IgD-negative memory B cell (primary cell): Measurements from ENCODE around the gene ZCCHC3. TPM values are rescaled to one million over a fixed set of nuclear protein-coding genes. Genes with fewer than 3 reads are reported as not detected.
"Not testable (repeated sequence)": the region's sequence is repeated elsewhere in the genome, so short reads cannot be mapped to it uniquely, and the experiment has no call there.

ENCODE experiments used
- H3K27ac Mint-ChIP-seq, 3 donors: one replicate each; pipeline ENCODE4 v1.8.0; 2020 to 2022; ENCODE audit warnings: mild to moderate bottlenecking in 3 of 3, mixed read lengths in 3 of 3, moderate library complexity in 1 of 3
- H3K27me3 Mint-ChIP-seq: one replicate; pipeline ENCODE4 v1.8.0; 2021; ENCODE audit warnings: mixed read lengths
- H3K36me3 Mint-ChIP-seq: one replicate; pipeline ENCODE4 v1.8.0; 2020; ENCODE audit warnings: mild to moderate bottlenecking, mixed read lengths
- H3K4me1 Mint-ChIP-seq, 3 donors: one replicate each; pipeline ENCODE4 v1.8.0; 2020 to 2022; ENCODE audit warnings: mixed read lengths in 3 of 3, mild to moderate bottlenecking in 1 of 3
- H3K4me3 Mint-ChIP-seq, 4 donors: one replicate each; pipeline ENCODE4 v1.8.0; 2020 to 2022; ENCODE audit warnings: mild to moderate bottlenecking in 4 of 4, mixed read lengths in 4 of 4, moderate library complexity in 3 of 4
- H3K9me3 Mint-ChIP-seq, 3 donors: one replicate each; pipeline ENCODE4 v1.8.0; 2020 to 2021; ENCODE audit warnings: mixed read lengths in 3 of 3, mild to moderate bottlenecking in 1 of 3
- polyA plus RNA-seq: library from polyadenylated mRNA; unstranded; fragments of 300-500 nt; fragmentation: Illumina TruSeq; gene quantifications from one replicate; pipeline ENCODE4 v1.2.3, GENCODE V29; 2021

Gene ZCCHC3
- polyA plus RNA-seq: 16.7 TPM

GRCh38 chr20:297098-297924, at the start of gene ZCCHC3:
TSS of gene ZCCHC3 (plus strand) at chr20:297570. CDS start at chr20:297587, 17 bp downstream.
- H3K36me3 Mint-ChIP-seq: peaks cover 3% of the 10 kb centered on the region
- H3K4me1 Mint-ChIP-seq: peaks cover 22 to 38% (median 29%) of the 10 kb centered on the region in 3 donors
- no peaks in the 10 kb centered on the region for H3K27me3 Mint-ChIP-seq
- H3K4me3 Mint-ChIP-seq: peak within 1 kb of the TSS; percentile 98 to 100 (median 100)
- peak within 1 kb of the TSS; percentile 99 to 100 (median 100) for H3K27ac Mint-ChIP-seq
- no peaks in the 10 kb centered on the region for H3K9me3 Mint-ChIP-seq

GRCh38 chr20:251354-251753, 46.0 kb upstream of the ZCCHC3 start:
- H3K4me1 Mint-ChIP-seq: no peaks in the 10 kb centered on the region
- H3K27ac Mint-ChIP-seq: no peak overlapping the region
- H3K4me3 Mint-ChIP-seq: no peak overlapping the region
- H3K9me3 Mint-ChIP-seq: peaks cover 0 to 6% (median 0%) of the 10 kb centered on the region in 3 donors
- peaks cover 6% of the 10 kb centered on the region for H3K27me3 Mint-ChIP-seq
- H3K36me3 Mint-ChIP-seq: no peaks in the 10 kb centered on the region

GRCh38 chr20:252801-253200, 44.6 kb upstream of the ZCCHC3 start:
- no peaks in the 10 kb centered on the region for H3K4me1 Mint-ChIP-seq
- no peak overlapping the region for H3K27ac Mint-ChIP-seq
- peaks cover 1% of the 10 kb centered on the region for H3K36me3 Mint-ChIP-seq
- H3K9me3 Mint-ChIP-seq: no peaks in the 10 kb centered on the region
- H3K27me3 Mint-ChIP-seq: peaks cover 6% of the 10 kb centered on the region
- H3K4me3 Mint-ChIP-seq: no peak overlapping the region

- not testable (repeated sequence) for H3K27me3 Mint-ChIP-seq, H3K4me3 Mint-ChIP-seq, H3K4me1 Mint-ChIP-seq, H3K9me3 Mint-ChIP-seq, H3K36me3 Mint-ChIP-seq
- peak overlapping the region in 1 of 3 donors; percentile 22 for H3K27ac Mint-ChIP-seq
Measured at GRCh38 chr20:253447-253846, 43.9 kb upstream of the ZCCHC3 start.

GRCh38 chr20:257419-257818, 40.0 kb upstream of the ZCCHC3 start, which contains the start of gene DEFB132:
TSS of gene DEFB132 (plus strand) at chr20:257724. CDS start at chr20:257779, 55 bp downstream.
- Mint-ChIP-seq H3K27ac (no peak within 1 kb of the TSS), H3K4me3 (no peak within 1 kb of the TSS), H3K9me3 (no peaks in the 10 kb centered on the region), H3K36me3 (peaks cover 1% of the 10 kb centered on the region), H3K4me1 (peaks cover 0 to 3% (median 0%) of the 10 kb centered on the region in 3 donors), H3K27me3 (peaks cover 4% of the 10 kb centered on the region)

- peaks cover 0 to 3% (median 0%) of the 10 kb centered on the region in 3 donors for H3K4me1 Mint-ChIP-seq
- H3K36me3 Mint-ChIP-seq: peaks cover 1% of the 10 kb centered on the region
- no peaks in the 10 kb centered on the region for H3K9me3 Mint-ChIP-seq
- H3K4me3 Mint-ChIP-seq: no peak overlapping the region
- H3K27me3 Mint-ChIP-seq: peaks cover 4% of the 10 kb centered on the region
- no peak overlapping the region for H3K27ac Mint-ChIP-seq
Measured at GRCh38 chr20:258269-258858, 39.0 kb upstream of the ZCCHC3 start.

GRCh38 chr20:258963-259362, 38.4 kb upstream of the ZCCHC3 start:
- peaks cover 4% of the 10 kb centered on the region for H3K27me3 Mint-ChIP-seq
- no peak overlapping the region for H3K4me3 Mint-ChIP-seq
- H3K27ac Mint-ChIP-seq: no peak overlapping the region
- no peaks in the 10 kb centered on the region for H3K9me3 Mint-ChIP-seq
- peaks cover 0 to 3% (median 0%) of the 10 kb centered on the region in 3 donors for H3K4me1 Mint-ChIP-seq
- H3K36me3 Mint-ChIP-seq: peaks cover 1% of the 10 kb centered on the region

- H3K4me3 Mint-ChIP-seq: no peak overlapping the region
- no peak overlapping the region for H3K27ac Mint-ChIP-seq
- H3K27me3 Mint-ChIP-seq: no peaks in the 10 kb centered on the region
- H3K36me3 Mint-ChIP-seq: peaks cover 1% of the 10 kb centered on the region
- H3K4me1 Mint-ChIP-seq: peaks cover 0 to 3% (median 0%) of the 10 kb centered on the region in 3 donors
- H3K9me3 Mint-ChIP-seq: no peaks in the 10 kb centered on the region
Measured at GRCh38 chr20:259981-260380, 37.4 kb upstream of the ZCCHC3 start.

- H3K36me3 Mint-ChIP-seq: no peaks in the 10 kb centered on the region
- H3K9me3 Mint-ChIP-seq: no peaks in the 10 kb centered on the region
- peaks cover 3 to 10% (median 8%) of the 10 kb centered on the region in 3 donors for H3K4me1 Mint-ChIP-seq
- no peak overlapping the region for H3K27ac Mint-ChIP-seq
- H3K4me3 Mint-ChIP-seq: no peak overlapping the region
- no peaks in the 10 kb centered on the region for H3K27me3 Mint-ChIP-seq
Measured at GRCh38 chr20:263701-264100, 33.7 kb upstream of the ZCCHC3 start.

- H3K9me3 Mint-ChIP-seq: no peaks in the 10 kb centered on the region
- H3K27me3 Mint-ChIP-seq: no peaks in the 10 kb centered on the region
- peaks cover 3 to 8% (median 7%) of the 10 kb centered on the region in 3 donors for H3K4me1 Mint-ChIP-seq
- peak overlapping the region in 2 of 3 donors; percentile 39 to 90 for H3K27ac Mint-ChIP-seq
- no peaks in the 10 kb centered on the region for H3K36me3 Mint-ChIP-seq
- H3K4me3 Mint-ChIP-seq: peak overlapping the region; percentile 57 to 92 (median 86)
Measured at GRCh38 chr20:266596-267562, 30.5 kb upstream of the ZCCHC3 start.

- Mint-ChIP-seq H3K36me3 (peaks cover 2% of the 10 kb centered on the region), H3K27me3 (no peaks in the 10 kb centered on the region), H3K9me3 (no peaks in the 10 kb centered on the region), H3K4me3 (no peak overlapping the region), H3K4me1 (peaks cover 3 to 8% (median 7%) of the 10 kb centered on the region in 3 donors), H3K27ac (no peak overlapping the region)
Measured at GRCh38 chr20:270517-270916, 26.9 kb upstream of the ZCCHC3 start.

- Mint-ChIP-seq H3K27ac (no peak overlapping the region), H3K9me3 (no peaks in the 10 kb centered on the region), H3K27me3 (no peaks in the 10 kb centered on the region), H3K4me3 (no peak overlapping the region), H3K36me3 (peaks cover 2% of the 10 kb centered on the region), H3K4me1 (peaks cover 3 to 8% (median 7%) of the 10 kb centered on the region in 3 donors)
Measured at GRCh38 chr20:271069-271468, 26.3 kb upstream of the ZCCHC3 start.

- H3K9me3 Mint-ChIP-seq: no peaks in the 10 kb centered on the region
- no peaks in the 10 kb centered on the region for H3K27me3 Mint-ChIP-seq
- peaks cover 2 to 7% (median 4%) of the 10 kb centered on the region in 3 donors for H3K4me1 Mint-ChIP-seq
- H3K4me3 Mint-ChIP-seq: no peak overlapping the region
- H3K36me3 Mint-ChIP-seq: peaks cover 5% of the 10 kb centered on the region
- no peak overlapping the region for H3K27ac Mint-ChIP-seq
Measured at GRCh38 chr20:271528-271927, 25.8 kb upstream of the ZCCHC3 start.

GRCh38 chr20:272718-273117, 24.7 kb upstream of the ZCCHC3 start:
- peaks cover 0 to 1% (median 0%) of the 10 kb centered on the region in 3 donors for H3K4me1 Mint-ChIP-seq
- no peak overlapping the region for H3K4me3 Mint-ChIP-seq
- no peak overlapping the region for H3K27ac Mint-ChIP-seq
- peaks cover 5% of the 10 kb centered on the region for H3K36me3 Mint-ChIP-seq
- H3K9me3 Mint-ChIP-seq: no peaks in the 10 kb centered on the region
- no peaks in the 10 kb centered on the region for H3K27me3 Mint-ChIP-seq

GRCh38 chr20:273884-274283, 23.5 kb upstream of the ZCCHC3 start:
- Mint-ChIP-seq H3K27ac (no peak overlapping the region), H3K27me3 (no peaks in the 10 kb centered on the region), H3K36me3 (peaks cover 5% of the 10 kb centered on the region), H3K4me1 (peaks cover 0 to 4% (median 0%) of the 10 kb centered on the region in 3 donors), H3K9me3 (no peaks in the 10 kb centered on the region), H3K4me3 (no peak overlapping the region)
